ENCODE results near the gene DEFB127. TPM values are rescaled to one million over a fixed set of nuclear protein-coding genes. Genes with fewer than 3 reads are reported as not detected.

DEFB127 gene
- total RNA-seq, 1 donor from 2014 or later: not detected

Other genes starting within 250 kb of the DEFB127 start
- gene DEFB125, start 69.8 kb upstream of the DEFB127 start, total RNA-seq (ENCODE audit: unreplicated experiment): not detected
- gene DEFB126, start 14.9 kb upstream of the DEFB127 start, total RNA-seq (ENCODE audit: unreplicated experiment): not detected
- gene DEFB128, start 32.3 kb downstream of the DEFB127 start, total RNA-seq (ENCODE audit: unreplicated experiment): not detected
- not detected for gene DEFB129, start 69.8 kb downstream of the DEFB127 start, total RNA-seq (ENCODE audit: unreplicated experiment)
- gene DEFB132, start 100.3 kb downstream of the DEFB127 start, total RNA-seq (ENCODE audit: unreplicated experiment): not detected
- 61.1 TPM for gene C20orf96, start 133.3 kb downstream of the DEFB127 start, total RNA-seq (ENCODE audit: unreplicated experiment)
- gene ZCCHC3, start 140.1 kb downstream of the DEFB127 start, total RNA-seq (ENCODE audit: unreplicated experiment): 15.3 TPM
- gene SOX12, start 168.1 kb downstream of the DEFB127 start, total RNA-seq (ENCODE audit: unreplicated experiment): 67.0 TPM
- gene NRSN2, start 189.7 kb downstream of the DEFB127 start, total RNA-seq (ENCODE audit: unreplicated experiment): 89.3 TPM
- 29.3 TPM for gene TRIB3, start 223.3 kb downstream of the DEFB127 start, total RNA-seq (ENCODE audit: unreplicated experiment)